Measurements from ENCODE around the gene OR52B2. TPM values are rescaled to one million over a fixed set of nuclear protein-coding genes. Genes with fewer than 3 reads are reported as not detected.

Gene OR52B2
- total RNA-seq, 2 experiments from 2014 or later = not detected

- no peaks in the 10 kb centered on the region for H3K9me3 ChIP-seq (ENCODE audit: control insufficient read depth in 1 of 2, insufficient read depth in 1 of 2, low read length in 2 of 2)
- DNase-seq (no peak), ATAC-seq (ENCODE audit: poor library complexity) (no peak)
- intact Hi-C loops (cut with DNase I, micrococcal nuclease) = no loop called here
- peaks cover 63% of the 10 kb centered on the region for H3K36me3 ChIP-seq (ENCODE audit: insufficient read depth, low read length)
- H3K4me3 ChIP-seq (ENCODE audit: low read length) = no peak overlapping the region
- POLR2A ChIA-PET = no interaction called here
- H3K4me1 ChIP-seq (ENCODE audit: insufficient read depth, low read length) = no peaks in the 10 kb centered on the region
- H3K4me1 Mint-ChIP-seq (ENCODE audit: low read depth) = peaks cover 4% of the 10 kb centered on the region
- H3K4me3 Mint-ChIP-seq = no peak overlapping the region
- H3K36me3 Mint-ChIP-seq (ENCODE audit: low read depth) = peaks cover 50% of the 10 kb centered on the region
- no peaks in the 10 kb centered on the region for H3K27me3 Mint-ChIP-seq
- no peaks in the 10 kb centered on the region for H3K9me3 Mint-ChIP-seq
- TF ChIP-seq CTCF (IDR thresholded peaks at IDR 0.05) = no peak
- no peak overlapping the region for H3K27ac Mint-ChIP-seq
- H3K27me3 ChIP-seq (ENCODE audit: control insufficient read depth in 1 of 2, insufficient read depth in 2 of 2, low read length in 2 of 2) = no peaks in the 10 kb centered on the region
- CTCF ChIA-PET = no interaction called here
- no peak overlapping the region for H3K27ac ChIP-seq (ENCODE audit: low read depth in 1 of 2, low read length in 2 of 2)
Measured at GRCh38 chr11:6209801-6210200, 39.7 kb upstream of the OR52B2 start.

GRCh38 chr11:6206456-6207180, 36.5 kb upstream of the OR52B2 start:
- peaks cover 12% of the 10 kb centered on the region for H3K4me1 ChIP-seq (ENCODE audit: insufficient read depth, low read length)
- H3K4me3 ChIP-seq (ENCODE audit: low read length) = no peak overlapping the region
- peaks cover 39% of the 10 kb centered on the region for H3K36me3 ChIP-seq (ENCODE audit: insufficient read depth, low read length)
- intact Hi-C loops (cut with DNase I, micrococcal nuclease) = no loop called here
- peaks cover 22% of the 10 kb centered on the region for H3K4me1 Mint-ChIP-seq (ENCODE audit: low read depth)
- ChIA-PET POLR2A (interaction anchor here (0.7 kb wide), 1 partner anchor 193 kb away, joined by 3 read pairs; no protein-coding TSS in a partner anchor), CTCF (no interaction called here)
- H3K27ac ChIP-seq (ENCODE audit: low read depth in 1 of 2, low read length in 2 of 2) = no peak overlapping the region
- TF ChIP-seq CTCF (IDR thresholded peaks at IDR 0.05) = no peak
- no peaks in the 10 kb centered on the region for H3K9me3 ChIP-seq (ENCODE audit: control insufficient read depth in 1 of 2, insufficient read depth in 1 of 2, low read length in 2 of 2)
- no peaks in the 10 kb centered on the region for H3K27me3 ChIP-seq (ENCODE audit: control insufficient read depth in 1 of 2, insufficient read depth in 2 of 2, low read length in 2 of 2)
- H3K4me3 Mint-ChIP-seq = no peak overlapping the region
- H3K27me3 Mint-ChIP-seq = no peaks in the 10 kb centered on the region
- peaks cover 50% of the 10 kb centered on the region for H3K36me3 Mint-ChIP-seq (ENCODE audit: low read depth)
- H3K27ac Mint-ChIP-seq = no peak overlapping the region
- H3K9me3 Mint-ChIP-seq = no peaks in the 10 kb centered on the region
- DNase-seq = no peak
- ATAC-seq (ENCODE audit: poor library complexity) = no peak

- CTCF ChIA-PET = no interaction called here
- H3K27ac Mint-ChIP-seq = no peak within 1 kb of the TSS
- peaks cover 14% of the 10 kb centered on the region for H3K4me1 ChIP-seq (ENCODE audit: insufficient read depth, low read length)
Measured at GRCh38 chr11:6205366-6205765, 35.2 kb upstream of the OR52B2 start, which contains the start of gene C11orf42. TSS of gene C11orf42 (plus strand) at chr11:6205557. CDS start at chr11:6205616, 59 bp downstream.

More at GRCh38 chr11:6205366-6205765, 35.2 kb upstream of the OR52B2 start, which contains the start of gene C11orf42:
- ATAC-seq (ENCODE audit: poor library complexity) (no peak), DNase-seq (no peak)
- H3K9me3 Mint-ChIP-seq = no peaks in the 10 kb centered on the region
- intact Hi-C loops (cut with DNase I, micrococcal nuclease) = no loop called here
- H3K36me3 Mint-ChIP-seq (ENCODE audit: low read depth) = peaks cover 47% of the 10 kb centered on the region
- no peaks in the 10 kb centered on the region for H3K27me3 Mint-ChIP-seq
- H3K4me3 ChIP-seq (ENCODE audit: low read length) = no peak within 1 kb of the TSS
- H3K27ac ChIP-seq (ENCODE audit: low read depth in 1 of 2, low read length in 2 of 2) = no peak within 1 kb of the TSS
- H3K4me1 Mint-ChIP-seq (ENCODE audit: low read depth) = peaks cover 22% of the 10 kb centered on the region
- TF ChIP-seq CTCF (IDR thresholded peaks at IDR 0.05) = no peak
- H3K36me3 ChIP-seq (ENCODE audit: insufficient read depth, low read length) = peaks cover 26% of the 10 kb centered on the region
- H3K9me3 ChIP-seq (ENCODE audit: control insufficient read depth in 1 of 2, insufficient read depth in 1 of 2, low read length in 2 of 2) = no peaks in the 10 kb centered on the region
- H3K4me3 Mint-ChIP-seq = no peak within 1 kb of the TSS
- H3K27me3 ChIP-seq (ENCODE audit: control insufficient read depth in 1 of 2, insufficient read depth in 2 of 2, low read length in 2 of 2) = no peaks in the 10 kb centered on the region
- POLR2A ChIA-PET = no interaction called here
